GM18502 (cell line): ENCODE results near the gene NXF1.
A peak's percentile ranks its signal among the peaks of the same experiment; 100 is the strongest.
"Not testable (repeated sequence)": the region's sequence is repeated elsewhere in the genome, so short reads cannot be mapped to it uniquely, and the experiment has no call there.

ENCODE experiments used
- ATAC-seq: cut with Tn5 transposase; IDR thresholded peaks from one replicate; pipeline ENCODE4 v1.9.1; 2021; ENCODE audit warnings: mild to moderate bottlenecking; ENCODE audit not compliant: unreplicated experiment, poor library complexity

Gene NXF1

GRCh38 chr11:62805076-62805892 lies at the start of gene NXF1:
TSS of gene NXF1 (minus strand) at chr11:62805440. CDS start at chr11:62805356, 84 bp downstream.
- peak; percentile 76 for ATAC-seq

- no peak for ATAC-seq
Measured at GRCh38 chr11:62854013-62854824, 49.0 kb upstream of the NXF1 start.

GRCh38 chr11:62853279-62853965 lies 48.2 kb upstream of the NXF1 start:
- ATAC-seq = no peak

GRCh38 chr11:62852523-62853188 lies 47.4 kb upstream of the NXF1 start:
- ATAC-seq = no peak

GRCh38 chr11:62851807-62852522 lies 46.7 kb upstream of the NXF1 start:
- ATAC-seq = no peak

DNA sequence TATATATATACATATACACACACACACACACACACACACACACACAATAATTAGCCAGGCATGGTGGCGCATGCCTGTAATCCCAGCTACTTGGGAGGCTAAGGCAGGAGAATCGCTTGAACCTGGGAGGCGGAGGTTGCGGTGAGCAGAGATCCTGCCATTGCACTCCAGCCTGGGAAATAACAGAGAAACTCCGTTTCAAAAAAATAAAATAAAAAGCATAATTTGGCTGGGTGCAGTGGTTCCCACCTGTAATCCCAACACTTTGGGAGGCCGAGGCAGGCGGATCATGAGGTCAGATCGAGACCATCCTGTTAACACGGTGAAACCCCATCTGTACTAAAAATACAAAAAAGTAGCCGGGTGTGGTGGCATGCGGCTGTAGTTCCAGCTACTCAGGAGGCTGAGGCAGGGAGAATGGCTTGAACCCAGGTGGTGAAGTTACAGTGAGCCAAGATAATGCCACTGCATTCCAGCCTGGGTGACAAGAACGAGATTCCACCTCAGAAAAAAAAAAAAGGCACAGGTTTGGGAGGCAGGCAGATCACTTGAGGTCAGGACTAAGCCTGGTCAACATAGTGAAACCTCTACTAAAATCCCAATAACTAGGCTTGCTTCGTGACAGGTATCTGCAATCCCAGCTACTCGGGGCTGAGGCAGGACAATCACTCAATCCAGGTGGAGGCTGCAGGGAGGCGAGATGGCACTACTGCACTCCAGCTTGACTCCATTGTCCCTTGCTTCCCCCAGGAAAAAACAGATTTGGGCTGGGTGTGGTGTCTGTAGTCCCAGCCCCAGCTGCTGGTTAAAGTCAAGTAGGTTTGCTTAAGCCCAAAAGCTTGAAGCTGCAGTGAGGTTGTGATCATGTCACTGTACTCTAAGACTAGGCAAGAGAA lies 45.9 kb upstream of the NXF1 start:
- ATAC-seq = no peak

DNA sequence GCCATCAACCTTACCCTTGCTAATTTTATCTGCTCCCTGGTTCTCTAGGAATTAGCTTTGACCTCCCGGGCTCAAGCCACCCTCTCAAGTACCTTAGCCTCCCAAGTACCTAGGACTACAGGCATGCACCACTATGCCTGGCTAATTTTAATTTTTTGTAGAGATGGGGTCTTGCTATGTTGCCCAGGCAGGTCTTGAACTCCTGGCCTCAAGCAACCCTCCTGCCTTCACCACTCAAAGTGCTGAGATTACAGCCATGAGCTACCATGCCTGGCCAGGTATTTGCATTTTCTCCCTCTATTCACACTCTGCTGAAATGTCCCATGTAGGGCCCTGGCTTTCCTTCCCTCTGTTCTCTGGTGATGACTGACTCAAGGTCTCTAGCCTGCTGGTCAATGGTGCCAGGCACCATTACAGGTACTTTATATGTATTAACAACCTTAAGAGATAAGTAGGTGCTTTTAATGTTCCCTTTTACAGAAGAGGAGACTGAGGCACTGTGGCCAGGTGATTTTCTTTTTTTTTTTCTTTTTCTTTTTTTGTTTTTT lies 42.6 kb upstream of the NXF1 start:
- ATAC-seq = no peak

DNA sequence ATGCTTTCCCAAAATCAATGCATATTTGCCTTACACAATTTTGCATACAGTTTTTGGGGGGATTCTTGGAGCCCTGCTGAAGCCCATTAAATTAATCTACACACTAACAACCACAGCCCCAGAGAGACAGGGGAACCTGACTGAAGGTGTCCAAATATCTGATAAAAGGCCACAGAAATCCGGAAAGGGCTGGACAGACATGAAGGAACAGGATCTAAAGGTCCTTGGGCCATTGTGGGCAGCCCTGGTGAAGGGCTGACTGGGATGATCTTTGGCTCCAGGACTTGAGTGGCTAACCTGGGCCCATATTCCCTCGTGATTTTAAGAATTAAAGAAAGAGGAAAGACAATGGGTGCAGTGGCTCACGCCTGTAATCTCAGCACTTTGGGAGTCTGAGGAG lies 40.9 kb upstream of the NXF1 start:
- ATAC-seq = no peak

GRCh38 chr11:62844154-62844553 lies 38.9 kb upstream of the NXF1 start:
- no peak for ATAC-seq

- ATAC-seq = no peak
Measured at GRCh38 chr11:62843466-62843865, 38.2 kb upstream of the NXF1 start.

GRCh38 chr11:62842891-62843290 lies 37.7 kb upstream of the NXF1 start:
- not testable (repeated sequence) for ATAC-seq

GRCh38 chr11:62842171-62842741 lies 37.0 kb upstream of the NXF1 start:
- no peak for ATAC-seq

GRCh38 chr11:62841361-62842170 lies 36.3 kb upstream of the NXF1 start:
- ATAC-seq = peak; percentile 51

DNA sequence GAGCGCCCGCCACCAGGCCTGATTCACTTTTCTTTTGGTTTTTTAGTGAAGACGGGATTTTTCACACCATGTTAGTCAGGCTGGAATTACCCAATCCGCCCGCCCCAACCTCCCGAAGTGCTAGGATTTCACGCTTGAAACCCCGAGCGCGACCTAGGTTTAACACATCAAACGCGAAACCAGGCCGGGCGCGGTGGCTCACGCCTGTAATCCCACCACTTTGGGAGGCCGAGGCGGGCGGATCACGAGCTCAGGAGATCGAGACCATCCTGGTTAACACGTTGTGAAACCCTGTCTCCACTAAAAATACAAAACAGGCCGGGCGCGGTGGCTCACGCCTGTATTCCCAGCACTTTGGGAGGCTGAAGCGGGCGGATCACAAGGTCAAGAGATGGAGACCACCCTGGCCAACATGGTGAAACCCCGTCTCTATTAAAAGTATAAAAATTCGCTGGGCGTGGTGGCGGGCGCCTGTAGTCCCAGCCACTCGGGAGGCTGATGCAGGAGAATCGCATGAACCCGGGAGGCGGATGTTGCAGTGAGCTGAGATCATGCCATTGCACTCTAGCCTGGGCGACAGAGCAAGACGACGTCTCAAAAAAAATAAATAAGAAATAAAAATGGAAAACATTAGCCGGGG lies 35.6 kb upstream of the NXF1 start:
- not testable (repeated sequence) for ATAC-seq

GRCh38 chr11:62839050-62839945 lies 34.1 kb upstream of the NXF1 start, which contains the start of gene WDR74:
TSS of gene WDR74 (minus strand) at chr11:62839590. CDS start at chr11:62839570, 20 bp downstream.
- peak; percentile 57 for ATAC-seq

DNA sequence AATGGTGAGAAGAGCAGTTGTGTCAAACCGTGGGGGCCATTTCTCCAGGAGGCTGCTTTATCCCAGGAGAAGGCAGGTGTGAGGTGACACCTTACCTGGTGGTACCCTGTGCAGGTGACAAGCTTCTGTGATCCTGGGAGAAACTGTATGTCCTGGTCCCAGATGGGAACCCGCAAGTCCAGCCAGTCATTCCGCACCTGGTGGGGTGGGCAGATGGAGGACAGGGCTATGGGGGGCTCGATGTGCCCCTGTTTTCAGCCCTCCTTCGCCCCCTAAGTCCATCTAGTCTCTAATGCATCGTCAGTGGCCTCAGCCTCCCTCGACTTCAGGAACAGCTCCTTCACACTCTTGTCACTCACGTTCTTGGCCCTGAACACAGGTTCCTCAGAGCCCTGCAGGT lies 30.1 kb upstream of the NXF1 start:
- ATAC-seq = no peak
